GM10266 (cell line): ENCODE results near the gene TCEA2.

Experiments used
- DNase-seq: peaks from one replicate; pipeline ENCODE4 v3.0.0; 2012; ENCODE audit errors: extremely low spot score
- CTCF ChIP-seq: IDR thresholded peaks from 2 replicates; pipeline ENCODE4 v1.5.1; 2012; ENCODE audit warnings: mild to moderate bottlenecking, low read depth; ENCODE audit not compliant: control insufficient read depth, insufficient read depth; ENCODE audit errors: missing control alignments

The TCEA2 gene

GRCh38 chr20:64052326-64052722 lies 10.7 kb upstream of the TCEA2 start:
- no peak for DNase-seq
- TF ChIP-seq CTCF: no peak

GRCh38 chr20:64052987-64053840 lies 9.8 kb upstream of the TCEA2 start:
- TF ChIP-seq CTCF: no peak
- no peak for DNase-seq

DNA sequence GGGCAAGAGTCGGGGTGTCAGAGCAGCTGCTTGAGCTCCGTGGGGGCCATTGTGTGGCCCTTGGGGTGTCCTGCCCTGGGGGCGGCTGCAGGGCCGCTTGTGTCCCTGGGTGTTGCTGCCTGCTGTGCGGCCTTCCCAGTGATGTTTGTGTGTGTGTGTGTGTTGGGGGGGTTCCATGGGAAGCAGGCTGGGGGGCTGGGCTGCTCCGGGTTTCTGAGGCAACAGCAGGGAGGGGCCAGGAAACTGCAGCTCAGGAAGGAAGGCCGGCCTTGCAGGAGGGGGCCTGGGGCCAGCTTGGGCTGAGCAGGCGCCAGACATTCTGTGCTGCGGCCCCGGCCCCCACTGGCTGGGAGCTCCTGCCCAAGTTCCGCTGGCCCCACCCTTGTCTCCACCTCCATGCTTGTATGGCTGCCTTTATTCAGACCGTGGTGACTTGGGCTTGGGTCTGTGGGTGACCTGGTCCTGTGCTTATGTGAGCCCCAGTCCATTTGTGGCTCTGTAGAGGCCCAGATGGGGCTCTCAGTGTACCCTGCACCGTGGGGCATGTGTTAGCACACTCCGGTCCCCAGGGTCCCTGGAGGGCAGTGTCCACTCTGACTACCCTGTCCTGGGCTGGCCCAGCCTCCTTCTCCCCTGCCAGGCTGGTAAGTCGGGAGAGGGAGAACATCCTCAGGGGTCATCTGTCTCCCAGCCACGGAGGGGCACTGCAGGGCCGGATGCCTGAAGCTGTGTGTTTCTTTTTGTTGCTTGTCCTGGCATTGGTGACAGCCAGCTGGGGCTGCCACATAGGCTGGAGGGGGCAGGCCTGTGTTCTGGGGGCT lies 8.9 kb upstream of the TCEA2 start:
- TF ChIP-seq CTCF: peak; percentile 45
- no peak for DNase-seq

- DNase-seq: no peak
Observed at GRCh38 chr20:64055396-64055892, 7.6 kb upstream of the TCEA2 start.

DNA sequence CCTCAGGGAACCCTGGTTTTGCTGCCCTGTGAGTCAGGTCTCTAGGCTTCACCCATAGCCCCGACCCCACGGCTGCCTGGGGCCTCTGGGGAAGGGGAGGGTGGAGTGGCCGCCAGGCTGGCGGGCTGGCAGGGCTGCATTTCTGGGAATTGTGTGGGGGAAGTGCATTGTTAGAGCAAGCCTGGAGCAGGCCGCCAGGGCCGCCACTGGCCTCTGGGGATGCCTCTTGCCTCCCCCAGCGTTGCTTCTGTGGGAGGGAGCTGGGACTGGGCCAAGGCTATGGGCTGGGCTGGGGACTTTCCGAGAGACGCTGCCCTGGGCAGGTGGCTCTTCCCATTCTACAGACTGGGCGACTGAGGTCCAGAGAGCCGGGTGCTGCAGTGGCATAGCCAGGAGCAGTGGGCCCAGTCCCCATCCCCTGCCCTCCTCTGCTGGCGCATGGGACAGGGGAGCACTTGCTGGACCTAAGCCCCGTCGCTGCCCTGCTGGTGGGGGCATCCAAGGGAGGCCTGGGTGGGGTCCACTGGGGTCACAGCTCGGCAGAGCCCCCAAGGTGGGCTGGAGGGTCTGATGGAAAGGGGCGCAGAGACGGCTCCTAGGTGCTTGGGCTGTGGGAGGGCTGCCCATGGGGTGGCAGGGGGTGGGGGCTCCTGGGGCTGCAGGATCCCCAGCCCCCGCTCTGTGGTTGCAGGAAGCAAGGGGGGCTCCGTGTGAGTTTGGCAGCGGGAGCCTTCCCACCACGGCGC lies 6.9 kb upstream of the TCEA2 start:
- DNase-seq: peak; percentile 69
- TF ChIP-seq CTCF: no peak

More at GRCh38 chr20:64055396-64055892, 7.6 kb upstream of the TCEA2 start:
- no peak for TF ChIP-seq CTCF

- DNase-seq: no peak
- TF ChIP-seq CTCF: no peak
Observed at GRCh38 chr20:64056639-64056888, 6.4 kb upstream of the TCEA2 start.
